Muscle layer of colon (tissue), 2 donors: ENCODE data around the gene TMEM54.
A peak's percentile ranks its signal among the peaks of the same experiment; 100 is the strongest.

ENCODE experiments used
- H3K27ac ChIP-seq: one replicate; pipeline ENCODE4 v1.7.0; 2013; ENCODE audit warnings: low read depth, mild to moderate bottlenecking, low read length, moderate library complexity
- H3K27me3 ChIP-seq, 2 donors: one replicate each; pipeline ENCODE4 v1.7.0; 2013; ENCODE audit warnings: low read length in 2 of 2, mild to moderate bottlenecking in 2 of 2; ENCODE audit not compliant: insufficient read depth in 2 of 2, control insufficient read depth in 1 of 2
- H3K36me3 ChIP-seq: one replicate; pipeline ENCODE4 v1.7.0; 2013; ENCODE audit warnings: mild to moderate bottlenecking, low read length; ENCODE audit not compliant: insufficient read depth
- H3K4me1 ChIP-seq: one replicate; pipeline ENCODE4 v1.7.0; 2013; ENCODE audit warnings: mild to moderate bottlenecking, low read length; ENCODE audit not compliant: insufficient read depth
- H3K4me3 ChIP-seq, 2 donors: one replicate each; pipeline ENCODE4 v1.7.0; 2013; ENCODE audit warnings: low read length in 2 of 2, low read depth in 1 of 2, mild to moderate bottlenecking in 1 of 2, moderate library complexity in 1 of 2
- H3K9ac ChIP-seq: one replicate; pipeline ENCODE4 v1.7.0; 2013; ENCODE audit warnings: low read length
- H3K9me3 ChIP-seq: one replicate; pipeline ENCODE4 v1.7.0; 2013; ENCODE audit warnings: mild to moderate bottlenecking, low read length
- donor health status: abdominal sarcoma.
- donor health status: Adenocarcinoma of cecum.

The TMEM54 gene, protein sequence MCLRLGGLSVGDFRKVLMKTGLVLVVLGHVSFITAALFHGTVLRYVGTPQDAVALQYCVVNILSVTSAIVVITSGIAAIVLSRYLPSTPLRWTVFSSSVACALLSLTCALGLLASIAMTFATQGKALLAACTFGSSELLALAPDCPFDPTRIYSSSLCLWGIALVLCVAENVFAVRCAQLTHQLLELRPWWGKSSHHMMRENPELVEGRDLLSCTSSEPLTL

DNA sequence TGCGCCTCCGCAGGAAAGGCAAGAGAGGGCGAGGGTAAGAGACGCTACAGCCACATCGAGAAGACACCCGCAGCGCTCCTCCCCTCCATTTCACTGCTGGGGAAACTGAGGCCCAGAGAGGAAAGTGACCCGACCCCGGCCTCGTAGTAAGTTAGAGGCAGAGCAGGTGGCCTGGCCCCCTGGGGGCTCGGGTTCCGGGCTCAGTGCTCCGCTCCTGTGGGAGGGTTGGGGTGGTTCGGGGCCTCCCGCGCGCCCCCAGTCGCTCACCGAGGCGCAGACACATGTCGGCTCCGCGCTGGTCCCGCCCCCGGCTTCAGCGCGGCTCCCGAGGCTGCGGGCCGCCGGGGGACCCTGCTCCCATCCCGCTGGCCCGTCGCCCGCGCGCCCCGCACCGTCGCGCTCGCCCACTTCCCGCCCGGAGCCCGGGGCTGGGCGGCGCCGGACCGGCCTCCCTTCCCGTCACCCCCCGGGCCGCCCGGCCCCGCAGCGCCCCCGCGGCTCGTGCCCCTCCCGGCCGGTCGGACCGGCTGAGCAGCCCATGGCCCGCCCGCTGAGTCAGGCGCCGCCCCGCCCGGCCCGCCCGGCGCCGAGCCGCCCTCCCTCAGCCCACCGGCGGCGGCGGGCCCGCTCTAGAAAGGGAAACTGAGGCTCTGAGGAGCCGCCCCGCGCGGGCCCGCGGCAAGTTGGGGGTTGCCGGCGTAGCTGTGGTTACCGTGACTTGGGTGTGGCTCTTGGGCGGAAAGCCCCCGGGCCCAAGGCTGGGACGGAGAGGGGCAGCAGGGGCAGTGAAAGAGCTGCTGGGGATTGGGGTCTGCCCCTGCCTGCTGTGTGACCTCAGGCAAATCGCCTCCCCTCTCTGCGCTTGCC, at the start of gene TMEM54:
TMEM54 (minus strand) TSS at position 434 of the 867 bp plus-strand sequence; CDS start at position 283, 151 bp downstream.
- peak within 1 kb of the TSS; percentile 27 for H3K9ac ChIP-seq
- no peaks in the 10 kb centered on the region for H3K9me3 ChIP-seq
- peaks cover 7% of the 10 kb centered on the region for H3K4me1 ChIP-seq
- H3K4me3 ChIP-seq, result peak within 1 kb of the TSS; percentile 71 to 79
- no peaks in the 10 kb centered on the region for H3K36me3 ChIP-seq
- H3K27ac ChIP-seq, result peak within 1 kb of the TSS; percentile 13
- no peaks in the 10 kb centered on the region for H3K27me3 ChIP-seq

DNA sequence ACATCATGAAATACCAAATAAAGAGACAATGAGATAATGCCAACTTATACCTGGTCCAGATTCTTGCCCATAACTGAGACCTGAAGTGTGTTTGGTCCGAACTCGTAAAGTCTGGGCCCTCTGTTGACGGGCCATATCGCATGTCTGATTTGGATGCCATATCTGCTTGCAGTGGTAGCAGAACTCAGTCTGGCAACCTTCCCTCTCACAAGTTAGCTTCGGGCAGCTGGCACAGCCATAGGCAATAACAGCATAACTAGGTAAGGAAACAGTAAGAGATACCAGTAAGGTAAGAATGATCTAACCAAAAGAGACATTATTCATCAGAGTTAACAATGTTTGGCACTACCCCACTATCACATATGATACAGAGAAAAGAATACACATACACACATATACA, 48.3 kb upstream of the TMEM54 start:
- H3K36me3 ChIP-seq, result peaks cover 23% of the 10 kb centered on the region
- peak overlapping the region; percentile 44 for H3K27ac ChIP-seq
- H3K27me3 ChIP-seq, result no peaks in the 10 kb centered on the region
- no peak overlapping the region for H3K9ac ChIP-seq
- H3K4me1 ChIP-seq, result peaks cover 26% of the 10 kb centered on the region
- no peaks in the 10 kb centered on the region for H3K9me3 ChIP-seq
- no peak overlapping the region for H3K4me3 ChIP-seq

GRCh38 chr1:32948905-32949304, 47.7 kb upstream of the TMEM54 start:
- no peaks in the 10 kb centered on the region for H3K9me3 ChIP-seq
- peaks cover 30% of the 10 kb centered on the region for H3K36me3 ChIP-seq
- H3K4me3 ChIP-seq, result no peak overlapping the region
- H3K4me1 ChIP-seq, result peaks cover 26% of the 10 kb centered on the region
- H3K27ac ChIP-seq, result peak overlapping the region; percentile 44
- H3K27me3 ChIP-seq, result no peaks in the 10 kb centered on the region
- H3K9ac ChIP-seq, result no peak overlapping the region

DNA sequence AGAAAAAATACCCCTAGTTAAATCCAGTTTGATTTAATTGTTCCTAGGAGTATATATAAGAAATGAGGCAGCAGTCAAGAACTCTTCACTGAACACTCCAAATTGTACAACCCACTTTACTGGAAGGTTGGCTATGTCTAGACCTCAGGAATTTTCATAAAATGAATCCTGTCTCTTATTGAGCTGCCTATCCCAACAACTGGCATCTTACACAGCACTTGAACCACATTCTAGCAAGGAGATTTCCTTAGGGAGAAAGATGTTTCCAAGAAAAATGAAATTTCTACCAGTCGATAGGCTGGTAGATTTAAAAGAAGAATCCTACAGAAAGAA, 47.2 kb upstream of the TMEM54 start:
- peaks cover 23% of the 10 kb centered on the region for H3K4me1 ChIP-seq
- H3K36me3 ChIP-seq, result peaks cover 35% of the 10 kb centered on the region
- no peak overlapping the region for H3K9ac ChIP-seq
- peak overlapping the region; percentile 41 for H3K27ac ChIP-seq
- H3K27me3 ChIP-seq, result no peaks in the 10 kb centered on the region
- H3K4me3 ChIP-seq, result no peak overlapping the region
- no peaks in the 10 kb centered on the region for H3K9me3 ChIP-seq

- H3K9me3 ChIP-seq, result no peaks in the 10 kb centered on the region
- H3K4me1 ChIP-seq, result peaks cover 19% of the 10 kb centered on the region
- no peaks in the 10 kb centered on the region for H3K27me3 ChIP-seq
- H3K9ac ChIP-seq, result no peak overlapping the region
- peaks cover 35% of the 10 kb centered on the region for H3K36me3 ChIP-seq
- H3K4me3 ChIP-seq, result no peak overlapping the region
- H3K27ac ChIP-seq, result peak overlapping the region; percentile 41
These were observed 46.6 kb upstream of the TMEM54 start for GRCh38 chr1:32947669-32948389.

DNA sequence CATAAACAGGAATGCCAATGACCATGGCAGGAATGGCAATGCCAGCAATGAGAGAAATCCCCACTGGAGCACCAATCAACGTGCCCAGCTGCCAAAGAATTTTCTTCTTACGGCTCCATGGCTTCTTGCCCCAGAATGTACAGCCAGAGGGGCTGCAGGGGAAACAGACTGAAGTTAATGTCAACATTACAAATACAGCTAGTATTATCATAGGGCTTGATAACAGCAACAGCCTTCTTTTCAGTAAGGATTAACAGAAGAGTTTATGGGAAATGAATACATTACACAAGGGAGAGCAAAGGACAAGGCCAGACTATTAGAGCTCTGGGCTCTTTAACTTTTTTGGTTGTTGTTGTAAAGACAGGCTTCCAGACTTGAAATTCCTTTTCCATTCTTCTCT, 45.2 kb upstream of the TMEM54 start:
- H3K9me3 ChIP-seq, result no peaks in the 10 kb centered on the region
- H3K27me3 ChIP-seq, result no peaks in the 10 kb centered on the region
- H3K9ac ChIP-seq, result no peak overlapping the region
- H3K4me3 ChIP-seq, result no peak overlapping the region
- H3K36me3 ChIP-seq, result peaks cover 41% of the 10 kb centered on the region
- peaks cover 19% of the 10 kb centered on the region for H3K4me1 ChIP-seq
- no peak overlapping the region for H3K27ac ChIP-seq

GRCh38 chr1:32944180-32944579, 43.0 kb upstream of the TMEM54 start:
- H3K9me3 ChIP-seq, result no peaks in the 10 kb centered on the region
- no peak overlapping the region for H3K27ac ChIP-seq
- no peaks in the 10 kb centered on the region for H3K27me3 ChIP-seq
- no peak overlapping the region for H3K4me3 ChIP-seq
- no peak overlapping the region for H3K9ac ChIP-seq
- H3K4me1 ChIP-seq, result peaks cover 15% of the 10 kb centered on the region
- H3K36me3 ChIP-seq, result peaks cover 51% of the 10 kb centered on the region

GRCh38 chr1:32939655-32940371, 38.6 kb upstream of the TMEM54 start:
- Histone ChIP-seq H3K27ac (no peak overlapping the region), H3K4me1 (peaks cover 7% of the 10 kb centered on the region), H3K9me3 (no peaks in the 10 kb centered on the region), H3K9ac (no peak overlapping the region), H3K36me3 (peaks cover 59% of the 10 kb centered on the region), H3K4me3 (no peak overlapping the region), H3K27me3 (no peaks in the 10 kb centered on the region)

- no peak overlapping the region for H3K9ac ChIP-seq
- peaks cover 12% of the 10 kb centered on the region for H3K4me1 ChIP-seq
- no peak overlapping the region for H3K27ac ChIP-seq
- H3K9me3 ChIP-seq, result no peaks in the 10 kb centered on the region
- H3K4me3 ChIP-seq, result no peak overlapping the region
- H3K36me3 ChIP-seq, result peaks cover 42% of the 10 kb centered on the region
- no peaks in the 10 kb centered on the region for H3K27me3 ChIP-seq
These were observed 35.9 kb upstream of the TMEM54 start for GRCh38 chr1:32937061-32937460.

GRCh38 chr1:32934535-32934934, 33.3 kb upstream of the TMEM54 start:
- Histone ChIP-seq H3K9ac (no peak overlapping the region), H3K27ac (no peak overlapping the region), H3K9me3 (no peaks in the 10 kb centered on the region), H3K4me3 (no peak overlapping the region), H3K36me3 (peaks cover 30% of the 10 kb centered on the region), H3K27me3 (no peaks in the 10 kb centered on the region), H3K4me1 (peaks cover 5% of the 10 kb centered on the region)

GRCh38 chr1:32933742-32934322, 32.6 kb upstream of the TMEM54 start:
- H3K27me3 ChIP-seq, result no peaks in the 10 kb centered on the region
- no peaks in the 10 kb centered on the region for H3K9me3 ChIP-seq
- no peak overlapping the region for H3K9ac ChIP-seq
- H3K4me1 ChIP-seq, result peaks cover 5% of the 10 kb centered on the region
- peaks cover 30% of the 10 kb centered on the region for H3K36me3 ChIP-seq
- H3K27ac ChIP-seq, result no peak overlapping the region
- no peak overlapping the region for H3K4me3 ChIP-seq
